GM23248 (cell line): Measurements from ENCODE around the gene MYO7B. TPM values are rescaled to one million over a fixed set of nuclear protein-coding genes. Genes with fewer than 3 reads are reported as not detected.

Experiments used
- DNase-seq: peaks from one replicate; pipeline ENCODE4 v3.0.0-alpha.2; 2015
- H2AFZ ChIP-seq: fragments of 200-600 bp; sonication (generic); 2 replicates; pipeline ENCODE4 v1.6.1; 2016; ENCODE audit warnings: antibody characterized with exemption
- H3F3A ChIP-seq: fragments of 200-600 bp; sonication (generic); 2 replicates; pipeline ENCODE4 v1.6.1; 2016; ENCODE audit warnings: mild to moderate bottlenecking, antibody characterized with exemption, mixed run types; ENCODE audit not compliant: insufficient read depth
- H3K27ac ChIP-seq: fragments of 200-600 bp; sonication (generic); 2 replicates; pipeline ENCODE4 v1.5.1; 2016; ENCODE audit warnings: mild to moderate bottlenecking
- H3K27me3 ChIP-seq: fragments of 200-600 bp; sonication (generic); replicated peaks from 2 replicates; pipeline ENCODE4 v1.6.1; 2016; ENCODE audit warnings: mild to moderate bottlenecking; ENCODE audit not compliant: insufficient read depth
- H3K36me3 ChIP-seq: fragments of 200-600 bp; sonication (generic); 2 replicates; pipeline ENCODE4 v1.6.1; 2016; ENCODE audit warnings: low read depth, mild to moderate bottlenecking
- H3K4me1 ChIP-seq: fragments of 200-600 bp; sonication (generic); 2 replicates; pipeline ENCODE4 v1.6.1; 2016; ENCODE audit warnings: mild to moderate bottlenecking; ENCODE audit not compliant: insufficient read depth
- H3K4me2 ChIP-seq: fragments of 200-600 bp; sonication (generic); one replicate; pipeline ENCODE4 v1.6.1; 2016; ENCODE audit warnings: mild to moderate bottlenecking; ENCODE audit not compliant: unreplicated experiment
- H3K4me3 ChIP-seq: fragments of 200-600 bp; sonication (generic); 2 replicates; pipeline ENCODE4 v1.5.1; 2016; ENCODE audit warnings: mild to moderate bottlenecking
- H3K79me2 ChIP-seq: fragments of 200-600 bp; sonication (generic); 2 replicates; pipeline ENCODE4 v1.6.1; 2016; ENCODE audit warnings: mild to moderate bottlenecking; ENCODE audit not compliant: insufficient read depth
- H3K9ac ChIP-seq: fragments of 200-600 bp; sonication (generic); 2 replicates; pipeline ENCODE4 v1.6.1; 2016; ENCODE audit warnings: mild to moderate bottlenecking
- H3K9me2 ChIP-seq: fragments of 200-600 bp; sonication (generic); 2 replicates; pipeline ENCODE4 v1.6.1; 2016; ENCODE audit warnings: mixed run types, mild to moderate bottlenecking, moderate library complexity; ENCODE audit not compliant: insufficient read depth
- H3K9me3 ChIP-seq: fragments of 200-600 bp; sonication (generic); one replicate; pipeline ENCODE4 v1.6.1; 2017; ENCODE audit warnings: low read depth
- H4K20me1 ChIP-seq: fragments of 200-600 bp; sonication (generic); 2 replicates; pipeline ENCODE4 v1.6.0; 2016; ENCODE audit not compliant: insufficient read depth
- EZH2 ChIP-seq: fragments of 200-600 bp; sonication (generic); IDR thresholded peaks from 2 replicates; pipeline ENCODE4 v1.6.1; 2018; ENCODE audit warnings: antibody characterized with exemption, mild to moderate bottlenecking; ENCODE audit not compliant: insufficient read depth, poor library complexity, severe bottlenecking
- EZH2phosphoT487 ChIP-seq: fragments of 200-600 bp; sonication (generic); IDR thresholded peaks from 2 replicates; pipeline ENCODE4 v1.6.1; 2018; ENCODE audit warnings: antibody characterized with exemption, moderate library complexity, mild to moderate bottlenecking, low read depth; ENCODE audit not compliant: insufficient read depth
- WGBS, 2 experiments: methylation state at CpG; one replicate each; pipeline ENCODE4 v1.1.6; 2015 to 2017; ENCODE audit warnings: low lambda C conversion rate in 2 of 2, low coverage in 1 of 2; ENCODE audit errors: missing lambda C conversion rate in 2 of 2; 5-methylcytosine and 5-hydroxymethylcytosine counted together
- in situ Hi-C: fragments of 300-500 bp; cut with MboI; formaldehyde crosslinking; loops from 2 replicates; pipeline ENCODE4 v1.15.0; 2020
- polyA plus RNA-seq: library from polyadenylated mRNA; unstranded; fragments of >200 nt; fragmentation: Nextera tagmentation; extraction: Ambion mirVana; gene quantifications from 2 replicates; pipeline ENCODE4 v1.2.1, GENCODE V29; 2016
- total RNA-seq: library from RNA; depleted of rRNA; stranded (reverse); fragments of >200 nt; shearing (Covaris generic); gene quantifications from 2 replicates; pipeline ENCODE4 v1.2.3, GENCODE V29; 2014

The MYO7B gene
- total and polyA plus RNA-seq, 2 experiments from 2014 or later = not detected

DNA sequence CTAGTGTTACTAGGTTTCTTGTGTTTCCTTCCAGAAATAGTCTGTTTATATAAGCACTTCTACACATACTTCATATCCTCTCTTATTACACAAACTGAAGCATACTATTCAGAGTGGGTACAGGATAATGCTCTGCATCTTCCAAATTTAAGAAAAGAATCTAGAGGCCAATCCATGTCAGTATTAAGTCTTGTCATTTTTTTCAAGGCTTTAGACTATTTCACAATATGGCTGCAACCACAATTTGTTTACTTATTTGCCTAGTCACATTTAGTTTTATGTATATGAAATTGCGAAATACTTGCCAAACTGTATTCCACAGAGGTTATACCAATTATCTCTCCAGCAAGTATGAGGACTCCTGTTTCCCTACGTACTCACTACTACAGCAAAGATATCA, 37.1 kb upstream of the MYO7B start:
- no peak for TF ChIP-seq EZH2
- TF ChIP-seq EZH2phosphoT487 = no peak
- Histone ChIP-seq H3K4me1 (peaks cover 8% of the 10 kb centered on the region), H3K79me2 (peaks cover 55% of the 10 kb centered on the region), H3K4me3 (no peak overlapping the region), H3K36me3 (peaks cover 78% of the 10 kb centered on the region), H4K20me1 (no peaks in the 10 kb centered on the region), H3F3A (0 out of 2 replicates have a peak, but pooled peaks cover 4% of the 10 kb centered on the region), H3K27me3 (no peaks in the 10 kb centered on the region), H3K9me3 (no peaks in the 10 kb centered on the region), H3K4me2 (no peak overlapping the region), H3K27ac (peak overlapping the region; percentile 36), H2AFZ (no peak overlapping the region), H3K9ac (no peak overlapping the region), H3K9me2 (no peaks in the 10 kb centered on the region)
- WGBS, 2 experiments = 86 to 91% methylated on average over 2 of the region's 2 CpGs
- peak; percentile 71 for DNase-seq
- in situ Hi-C loops = no loop called here

DNA sequence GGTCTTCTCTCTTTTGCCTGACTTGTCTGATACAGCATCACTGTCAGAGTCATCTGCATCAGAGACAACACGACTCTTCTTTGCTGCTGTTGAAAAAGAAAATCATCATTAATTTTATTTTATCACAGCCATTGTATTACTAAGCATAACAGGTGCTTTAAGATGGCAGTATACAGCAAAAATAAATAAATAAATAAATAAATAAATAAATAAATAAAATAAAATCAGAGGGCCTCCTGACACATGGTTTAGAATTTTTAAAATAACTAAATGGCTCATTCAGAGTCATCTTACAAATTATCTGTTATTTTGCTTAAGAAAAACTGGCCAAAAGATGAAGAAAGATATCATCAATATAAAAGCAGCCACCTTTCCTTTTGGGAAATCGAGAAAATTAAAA, 32.0 kb upstream of the MYO7B start:
- in situ Hi-C loops = no loop called here
- H3K9ac ChIP-seq = no peak overlapping the region
- no peak overlapping the region for H2AFZ ChIP-seq
- H3K9me2 ChIP-seq = no peaks in the 10 kb centered on the region
- peaks cover 40% of the 10 kb centered on the region for H3K4me1 ChIP-seq
- no peak overlapping the region for H3K27ac ChIP-seq
- H3K4me2 ChIP-seq = no peak overlapping the region
- H3K36me3 ChIP-seq = peaks cover 57% of the 10 kb centered on the region
- 74 to 81% methylated on average over 2 of the region's 2 CpGs for WGBS, 2 experiments
- no peaks in the 10 kb centered on the region for H4K20me1 ChIP-seq
- TF ChIP-seq EZH2 (no peak), EZH2phosphoT487 (no peak)
- DNase-seq = no peak
- H3K27me3 ChIP-seq = no peaks in the 10 kb centered on the region
- H3K79me2 ChIP-seq = peaks cover 89% of the 10 kb centered on the region
- H3K4me3 ChIP-seq = no peak overlapping the region
- no peaks in the 10 kb centered on the region for H3K9me3 ChIP-seq
- H3F3A ChIP-seq = peaks cover 47% of the 10 kb centered on the region

DNA sequence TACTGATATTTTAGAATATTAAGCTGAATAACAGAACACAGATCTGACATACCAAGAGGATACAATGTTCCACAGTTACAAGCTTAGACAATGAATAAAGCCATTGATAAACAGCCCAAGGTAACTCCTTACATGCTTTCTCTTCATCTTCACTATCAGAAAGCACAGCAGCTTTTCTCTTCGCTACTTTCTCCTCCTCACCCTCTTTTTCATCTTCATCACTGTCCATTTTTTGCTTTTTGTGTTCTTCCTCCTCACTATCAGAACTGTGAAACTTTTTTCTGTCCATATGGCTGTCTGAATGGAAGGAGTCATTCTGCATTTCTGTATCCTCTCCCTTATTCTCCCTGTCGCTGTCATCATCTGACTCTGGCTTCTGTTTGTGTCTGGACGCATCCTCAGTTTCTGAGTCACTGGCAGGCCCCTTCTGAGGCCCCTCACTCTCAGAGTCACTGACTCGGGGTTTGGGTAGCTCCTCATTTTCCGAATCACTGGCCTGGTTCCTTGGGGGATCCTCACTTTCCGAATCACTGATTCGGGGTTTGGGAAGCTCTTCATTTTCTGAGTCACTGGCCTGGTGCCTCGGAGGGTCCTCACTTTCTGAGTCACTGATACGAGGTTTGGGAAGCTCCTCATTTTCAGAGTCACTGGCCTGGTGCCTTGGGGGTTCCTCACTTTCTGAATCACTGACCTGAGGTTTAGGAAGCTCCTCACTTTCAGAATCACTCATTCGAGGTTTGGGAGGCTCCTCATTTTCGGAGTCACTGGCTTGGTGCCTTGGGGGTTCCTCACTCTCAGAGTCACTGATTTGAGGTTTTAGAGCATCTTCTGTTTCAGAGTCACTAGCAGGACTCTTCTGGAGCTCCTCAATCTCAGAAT, 30.7 kb upstream of the MYO7B start:
- H3K4me3 ChIP-seq = no peak overlapping the region
- TF ChIP-seq EZH2 (no peak), EZH2phosphoT487 (no peak)
- peaks cover 49% of the 10 kb centered on the region for H3K36me3 ChIP-seq
- peak overlapping the region; percentile 52 for H3K9ac ChIP-seq
- in situ Hi-C loops = no loop called here
- no peaks in the 10 kb centered on the region for H4K20me1 ChIP-seq
- no peaks in the 10 kb centered on the region for H3K9me3 ChIP-seq
- WGBS, 2 experiments = 14 to 16% methylated on average over 11 of the region's 11 CpGs
- peaks cover 85% of the 10 kb centered on the region for H3K79me2 ChIP-seq
- H3F3A ChIP-seq = peaks cover 55% of the 10 kb centered on the region
- H3K4me1 ChIP-seq = peaks cover 44% of the 10 kb centered on the region
- H3K27ac ChIP-seq = peak overlapping the region; percentile 96
- H3K27me3 ChIP-seq = no peaks in the 10 kb centered on the region
- no peak overlapping the region for H2AFZ ChIP-seq
- DNase-seq = peak; percentile 70
- H3K4me2 ChIP-seq = peak overlapping the region; percentile 1
- H3K9me2 ChIP-seq = no peaks in the 10 kb centered on the region

DNA sequence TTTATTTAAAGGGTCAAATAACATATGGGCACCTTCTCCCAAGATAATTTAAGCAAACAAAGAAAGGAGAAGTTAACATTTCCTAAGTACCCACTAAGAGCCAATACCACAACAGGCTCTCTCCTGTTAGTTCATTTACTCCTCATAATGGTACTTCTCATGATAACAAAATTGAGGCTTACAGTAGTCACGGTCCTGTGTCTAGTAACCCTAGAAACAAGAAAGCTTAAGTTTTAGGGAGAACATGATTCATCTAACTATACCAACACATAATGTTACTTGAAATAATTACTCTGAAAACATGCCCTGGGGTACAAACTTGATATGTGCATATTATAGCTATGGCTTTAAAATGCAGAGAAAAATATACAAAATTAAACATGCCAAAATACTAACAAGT, 29.0 kb upstream of the MYO7B start:
- no peak overlapping the region for H3K4me2 ChIP-seq

More for the DNA sequence above, 29.0 kb upstream of the MYO7B start:
- peaks cover 55% of the 10 kb centered on the region for H3F3A ChIP-seq
- H3K9ac ChIP-seq = peak overlapping the region; percentile 73; the same call in 1 of the 2 replicates
- 93 to 100% methylated on average over 1 of the region's 1 CpG for WGBS, 2 experiments
- H3K27ac ChIP-seq = peak overlapping the region; percentile 96
- H3K9me2 ChIP-seq = no peaks in the 10 kb centered on the region
- DNase-seq = peak; percentile 49
- H3K4me3 ChIP-seq = no peak overlapping the region
- H3K79me2 ChIP-seq = peaks cover 89% of the 10 kb centered on the region
- no peaks in the 10 kb centered on the region for H3K9me3 ChIP-seq
- H3K27me3 ChIP-seq = no peaks in the 10 kb centered on the region
- no peaks in the 10 kb centered on the region for H4K20me1 ChIP-seq
- no peak overlapping the region for H2AFZ ChIP-seq
- in situ Hi-C loops = no loop called here
- H3K4me1 ChIP-seq = peaks cover 49% of the 10 kb centered on the region
- TF ChIP-seq EZH2 (no peak), EZH2phosphoT487 (no peak)
- H3K36me3 ChIP-seq = peaks cover 35% of the 10 kb centered on the region
